HG02642 (cell line): Measurements from ENCODE around the gene ZNF3.
A peak's percentile ranks its signal among the peaks of the same experiment; 100 is the strongest.

Source experiments
- ATAC-seq: cut with Tn5 transposase; IDR thresholded peaks from one replicate; pipeline ENCODE4 v1.9.1; 2021; ENCODE audit warnings: mild to moderate bottlenecking; ENCODE audit not compliant: unreplicated experiment, poor library complexity

ZNF3 gene

GRCh38 chr7:100061518-100062193 lies 19.9 kb downstream of the ZNF3 start:
- ATAC-seq, result no peak

GRCh38 chr7:100059251-100059739 lies 22.2 kb downstream of the ZNF3 start:
- ATAC-seq, result no peak

DNA sequence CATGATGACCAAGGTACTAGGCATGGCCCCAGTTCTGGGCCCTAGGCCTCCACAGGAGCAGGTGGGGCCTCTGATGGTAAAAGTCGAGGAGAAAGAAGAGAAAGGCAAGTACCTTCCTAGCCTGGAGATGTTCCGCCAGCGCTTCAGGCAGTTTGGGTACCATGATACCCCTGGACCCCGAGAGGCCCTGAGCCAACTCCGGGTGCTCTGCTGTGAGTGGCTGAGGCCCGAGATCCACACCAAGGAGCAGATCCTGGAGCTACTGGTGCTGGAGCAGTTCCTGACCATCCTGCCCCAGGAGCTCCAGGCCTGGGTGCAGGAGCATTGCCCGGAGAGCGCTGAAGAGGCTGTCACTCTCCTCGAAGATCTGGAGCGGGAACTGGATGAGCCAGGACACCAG lies 24.5 kb downstream of the ZNF3 start:
- ATAC-seq, result no peak

DNA sequence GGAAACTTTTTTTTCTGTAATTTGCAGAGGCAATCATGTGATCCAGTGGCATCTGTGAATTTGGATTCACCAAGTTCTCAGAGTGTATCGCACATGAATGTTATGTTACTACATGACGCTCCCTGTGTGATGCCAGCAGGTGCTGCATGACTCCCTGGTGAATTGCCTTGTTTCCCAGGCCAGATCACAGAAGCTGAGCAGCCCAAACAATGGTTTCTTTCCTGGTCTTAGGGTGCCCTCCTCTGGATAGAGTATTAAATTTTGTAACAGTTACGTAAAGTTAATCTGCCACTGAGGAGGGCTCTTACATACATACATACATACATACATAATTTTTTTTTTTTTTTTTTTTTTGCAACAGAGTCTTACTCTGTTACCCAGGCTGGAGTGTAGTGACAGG lies 28.3 kb downstream of the ZNF3 start:
- no peak for ATAC-seq

GRCh38 chr7:100051611-100052010 lies 29.9 kb downstream of the ZNF3 start:
- ATAC-seq, result no peak

DNA sequence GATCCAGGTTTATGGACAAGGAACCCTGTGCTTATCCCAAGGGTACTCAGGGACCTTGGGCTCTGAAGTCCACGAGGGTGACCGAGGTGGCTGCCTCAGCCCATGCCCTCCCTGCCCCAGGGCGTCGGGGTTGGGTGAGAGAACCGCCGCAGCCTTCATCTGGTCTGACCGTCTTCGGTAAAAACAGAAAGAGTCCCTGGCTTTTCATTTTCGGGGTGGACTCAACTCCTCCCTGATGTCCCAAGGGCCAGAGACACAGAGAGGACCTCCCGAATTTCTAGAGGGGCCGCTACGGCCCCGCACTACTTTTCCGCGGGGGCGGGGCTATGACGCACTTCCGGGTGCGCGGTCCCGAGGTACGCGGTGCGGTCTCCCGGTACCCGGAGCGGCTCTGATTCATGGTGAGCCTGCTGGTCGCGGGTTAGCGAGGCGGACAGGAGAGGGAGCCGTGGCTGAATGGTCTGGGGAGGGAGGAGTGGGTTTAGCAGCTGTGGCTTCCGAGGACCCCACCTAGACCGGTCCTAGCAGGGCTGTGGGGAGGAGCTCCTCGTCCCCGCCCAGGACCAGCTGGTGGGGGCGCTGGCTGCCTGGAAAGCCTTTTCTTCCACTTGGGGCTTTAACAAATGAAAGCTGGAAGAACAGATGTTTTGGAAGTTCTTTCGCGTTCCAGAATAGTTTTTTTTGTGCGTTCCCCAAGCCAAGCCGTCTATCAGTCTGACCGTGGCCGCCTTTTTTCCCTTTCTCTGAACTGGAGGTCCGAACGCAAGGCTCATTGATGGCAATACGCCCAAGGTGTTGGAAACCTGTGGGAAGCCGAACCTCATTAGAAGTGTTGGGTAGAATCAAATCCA lies 31.9 kb downstream of the ZNF3 start, which contains the start of gene ZSCAN21:
TSS of gene ZSCAN21 (plus strand) at position 334 of the 851 bp plus-strand sequence. CDS start 7,233 bp downstream, outside the sequence.
- peak; percentile 92 for ATAC-seq

DNA sequence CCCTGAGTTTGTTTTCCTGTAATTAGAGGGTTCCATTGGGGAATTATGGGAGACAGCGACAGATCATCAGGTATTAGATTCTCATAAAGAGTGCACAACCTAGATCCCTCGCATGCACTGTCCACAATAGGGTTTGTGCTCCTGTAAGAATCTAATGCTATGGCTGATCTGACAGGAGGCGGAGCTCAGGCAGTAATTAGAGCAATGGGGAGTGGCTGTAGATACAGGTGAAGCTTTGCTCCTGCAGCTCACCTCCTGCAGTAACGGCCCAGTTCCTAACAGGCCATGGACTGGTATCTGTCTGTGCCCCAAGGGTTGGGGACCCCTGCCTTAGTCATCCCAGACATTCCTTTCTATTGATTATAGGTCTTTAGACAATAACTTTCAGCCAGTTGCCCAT lies 32.8 kb downstream of the ZNF3 start:
- no peak for ATAC-seq

DNA sequence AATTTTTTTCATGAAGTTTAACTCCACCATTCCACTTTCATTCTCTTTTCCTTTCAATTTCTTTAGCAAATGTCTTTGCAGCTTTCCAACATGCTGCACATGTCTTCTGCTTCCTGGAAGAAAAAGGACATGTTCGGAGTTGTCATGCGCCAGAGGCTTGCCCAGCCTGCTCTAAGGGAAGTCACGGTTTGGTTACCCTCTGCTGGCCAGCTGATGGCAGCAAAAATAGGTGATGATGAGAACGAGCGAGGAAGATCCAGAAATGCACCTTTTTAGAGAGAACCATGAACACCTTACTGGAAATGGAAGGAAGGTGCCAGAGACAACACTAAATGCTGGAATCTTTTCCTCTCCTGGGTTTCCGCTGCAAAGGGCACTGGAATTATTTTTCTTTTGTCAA lies 36.8 kb downstream of the ZNF3 start:
- ATAC-seq, result no peak

GRCh38 chr7:100040575-100040974 lies 40.9 kb downstream of the ZNF3 start:
- ATAC-seq, result no peak

DNA sequence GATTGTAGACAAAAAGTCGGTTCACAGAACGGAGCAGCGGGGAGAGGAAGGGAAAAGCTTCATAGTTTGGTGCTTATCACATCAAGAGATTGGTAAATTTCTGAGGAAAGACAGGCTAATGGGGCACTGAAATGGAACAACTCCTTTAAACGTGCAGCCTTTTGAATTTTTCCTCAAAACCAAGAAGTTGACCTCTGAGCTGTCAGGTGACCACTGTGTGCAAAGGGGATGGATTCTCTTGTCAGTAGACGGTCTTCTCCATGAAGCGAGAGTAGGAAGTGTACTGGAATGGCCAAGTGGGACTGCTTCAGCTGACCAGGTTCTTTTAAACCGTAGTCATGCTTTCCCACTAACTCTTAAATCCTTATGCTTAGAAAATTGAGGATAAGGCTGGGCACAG lies 43.2 kb downstream of the ZNF3 start:
- no peak for ATAC-seq

GRCh38 chr7:100035876-100036275 lies 45.6 kb downstream of the ZNF3 start:
- no peak for ATAC-seq

DNA sequence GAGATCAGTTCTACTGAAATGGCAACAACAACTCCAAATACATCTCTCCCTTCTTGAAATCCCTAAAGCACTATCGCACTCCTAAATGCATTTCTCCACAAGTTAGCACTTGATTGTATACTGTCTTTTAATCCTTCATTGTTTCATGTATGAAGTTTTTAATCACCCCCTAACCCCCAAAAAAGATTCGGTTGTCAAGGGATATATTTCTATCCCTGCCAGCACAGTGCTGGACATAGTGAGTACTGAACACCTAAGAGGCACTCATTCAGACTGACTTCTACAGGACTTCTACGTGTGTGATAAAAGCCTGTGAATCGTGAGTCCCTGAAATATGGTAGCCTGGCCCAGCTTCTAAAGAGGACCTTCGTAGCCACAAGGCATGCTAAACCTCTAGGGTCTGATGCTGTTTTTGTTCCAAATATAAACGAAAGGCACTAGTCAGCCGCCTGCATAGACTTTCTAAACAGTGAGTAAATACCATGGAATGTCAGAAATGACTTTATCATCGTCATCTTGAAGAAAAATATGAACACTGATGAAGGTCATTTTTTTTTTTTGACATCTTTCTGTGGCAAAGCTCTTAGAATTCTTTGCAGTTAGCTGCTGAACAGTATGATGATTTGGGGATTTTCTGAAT lies 46.5 kb downstream of the ZNF3 start:
- no peak for ATAC-seq

DNA sequence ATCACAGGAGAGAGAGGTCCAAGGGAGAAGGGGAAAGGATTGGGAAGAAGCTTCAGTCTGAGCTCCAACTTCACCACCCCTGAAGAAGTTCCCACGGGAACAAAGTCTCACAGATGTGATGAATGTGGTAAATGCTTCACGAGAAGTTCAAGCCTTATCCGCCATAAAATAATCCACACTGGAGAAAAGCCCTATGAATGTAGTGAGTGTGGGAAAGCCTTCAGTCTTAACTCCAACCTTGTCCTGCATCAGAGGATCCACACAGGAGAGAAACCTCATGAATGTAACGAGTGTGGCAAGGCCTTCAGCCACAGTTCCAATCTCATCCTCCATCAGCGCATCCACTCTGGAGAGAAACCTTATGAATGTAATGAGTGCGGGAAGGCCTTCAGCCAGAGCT lies 48.0 kb downstream of the ZNF3 start:
- ATAC-seq, result no peak

GRCh38 chr7:100029596-100029995 lies 51.9 kb downstream of the ZNF3 start:
- ATAC-seq, result no peak

- no peak for ATAC-seq
These were observed 54.3 kb downstream of the ZNF3 start for GRCh38 chr7:100027197-100027596.

DNA sequence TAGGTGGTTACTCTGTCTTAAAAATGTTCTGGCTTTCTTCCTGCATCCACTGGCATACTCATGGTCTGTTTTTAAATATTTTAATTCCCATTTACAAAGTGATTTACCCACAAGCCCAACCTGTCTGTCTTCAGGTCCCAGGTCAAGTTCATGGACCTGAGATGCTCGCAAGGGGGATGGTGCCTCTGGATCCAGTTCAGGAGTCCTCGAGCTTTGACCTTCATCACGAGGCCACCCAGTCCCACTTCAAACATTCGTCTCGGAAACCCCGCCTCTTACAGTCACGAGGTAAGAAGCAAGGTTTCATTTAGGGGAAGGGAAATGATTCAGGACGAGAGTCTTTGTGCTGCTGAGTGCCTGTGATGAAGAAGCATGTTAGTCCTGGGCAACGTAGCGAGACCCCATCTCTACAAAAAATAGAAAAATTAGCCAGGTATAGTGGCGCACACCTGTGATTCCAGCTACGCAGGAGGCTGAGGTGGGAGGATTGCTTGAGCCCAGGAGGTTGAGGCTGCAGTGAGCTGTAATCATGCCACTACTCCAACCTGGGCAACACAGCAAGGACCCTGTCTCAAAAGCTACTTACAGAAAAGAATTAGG lies 57.4 kb downstream of the ZNF3 start:
- ATAC-seq, result no peak

- no peak for ATAC-seq
These were observed 58.0 kb downstream of the ZNF3 start for GRCh38 chr7:100023526-100023925.

DNA sequence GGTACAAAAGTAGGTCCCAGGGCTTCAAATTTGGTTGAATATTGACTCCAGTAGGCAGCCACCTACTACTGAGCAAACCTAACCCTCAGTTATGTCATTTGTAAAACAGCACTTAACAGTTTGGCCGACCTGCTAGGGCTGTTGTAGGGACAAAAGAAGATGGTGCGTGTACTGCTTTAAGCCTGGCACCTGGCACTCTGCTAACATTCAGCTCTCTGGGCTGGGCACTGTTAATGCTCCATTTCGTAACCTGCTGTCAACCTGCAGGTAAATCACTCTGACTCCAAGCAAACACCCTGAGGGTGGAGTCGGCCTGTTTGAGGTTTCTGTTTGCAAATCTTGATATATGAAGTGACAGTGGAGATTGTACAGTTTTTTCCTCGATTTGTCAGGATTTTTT lies 58.9 kb downstream of the ZNF3 start:
- no peak for ATAC-seq

DNA sequence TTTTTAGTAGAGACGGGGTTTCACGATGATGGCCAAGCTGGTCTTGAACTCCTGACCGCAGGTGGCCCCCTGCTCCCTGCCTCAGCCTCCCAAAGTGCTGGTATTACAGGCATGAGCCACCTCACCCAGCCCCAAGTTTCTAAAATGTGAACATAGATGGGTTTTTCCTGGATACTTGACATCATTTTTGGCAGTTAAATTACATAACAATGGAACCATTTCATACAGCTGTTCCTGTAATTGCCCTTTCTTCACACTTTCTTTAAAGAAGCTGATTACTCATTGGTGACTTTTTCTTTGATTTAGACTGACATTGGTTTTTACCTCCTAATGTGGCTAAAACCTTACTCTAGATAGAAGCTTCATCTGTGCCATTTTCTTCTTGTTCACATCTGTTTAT lies 60.2 kb downstream of the ZNF3 start:
- ATAC-seq, result no peak
